SKM-1 treated with dmso at 0.1 percent for 144 hours (cell line): ENCODE data around the gene PDCD6IP.
"Not testable (repeated sequence)": the region's sequence is repeated elsewhere in the genome, so short reads cannot be mapped to it uniquely, and the experiment has no call there.

Experiments used
- DNase-seq: peaks from one replicate; lab custom pipeline; 2025; ENCODE audit not compliant: unreplicated experiment; lab: John Stamatoyannopoulos, UW

PDCD6IP gene, protein sequence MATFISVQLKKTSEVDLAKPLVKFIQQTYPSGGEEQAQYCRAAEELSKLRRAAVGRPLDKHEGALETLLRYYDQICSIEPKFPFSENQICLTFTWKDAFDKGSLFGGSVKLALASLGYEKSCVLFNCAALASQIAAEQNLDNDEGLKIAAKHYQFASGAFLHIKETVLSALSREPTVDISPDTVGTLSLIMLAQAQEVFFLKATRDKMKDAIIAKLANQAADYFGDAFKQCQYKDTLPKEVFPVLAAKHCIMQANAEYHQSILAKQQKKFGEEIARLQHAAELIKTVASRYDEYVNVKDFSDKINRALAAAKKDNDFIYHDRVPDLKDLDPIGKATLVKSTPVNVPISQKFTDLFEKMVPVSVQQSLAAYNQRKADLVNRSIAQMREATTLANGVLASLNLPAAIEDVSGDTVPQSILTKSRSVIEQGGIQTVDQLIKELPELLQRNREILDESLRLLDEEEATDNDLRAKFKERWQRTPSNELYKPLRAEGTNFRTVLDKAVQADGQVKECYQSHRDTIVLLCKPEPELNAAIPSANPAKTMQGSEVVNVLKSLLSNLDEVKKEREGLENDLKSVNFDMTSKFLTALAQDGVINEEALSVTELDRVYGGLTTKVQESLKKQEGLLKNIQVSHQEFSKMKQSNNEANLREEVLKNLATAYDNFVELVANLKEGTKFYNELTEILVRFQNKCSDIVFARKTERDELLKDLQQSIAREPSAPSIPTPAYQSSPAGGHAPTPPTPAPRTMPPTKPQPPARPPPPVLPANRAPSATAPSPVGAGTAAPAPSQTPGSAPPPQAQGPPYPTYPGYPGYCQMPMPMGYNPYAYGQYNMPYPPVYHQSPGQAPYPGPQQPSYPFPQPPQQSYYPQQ

DNA sequence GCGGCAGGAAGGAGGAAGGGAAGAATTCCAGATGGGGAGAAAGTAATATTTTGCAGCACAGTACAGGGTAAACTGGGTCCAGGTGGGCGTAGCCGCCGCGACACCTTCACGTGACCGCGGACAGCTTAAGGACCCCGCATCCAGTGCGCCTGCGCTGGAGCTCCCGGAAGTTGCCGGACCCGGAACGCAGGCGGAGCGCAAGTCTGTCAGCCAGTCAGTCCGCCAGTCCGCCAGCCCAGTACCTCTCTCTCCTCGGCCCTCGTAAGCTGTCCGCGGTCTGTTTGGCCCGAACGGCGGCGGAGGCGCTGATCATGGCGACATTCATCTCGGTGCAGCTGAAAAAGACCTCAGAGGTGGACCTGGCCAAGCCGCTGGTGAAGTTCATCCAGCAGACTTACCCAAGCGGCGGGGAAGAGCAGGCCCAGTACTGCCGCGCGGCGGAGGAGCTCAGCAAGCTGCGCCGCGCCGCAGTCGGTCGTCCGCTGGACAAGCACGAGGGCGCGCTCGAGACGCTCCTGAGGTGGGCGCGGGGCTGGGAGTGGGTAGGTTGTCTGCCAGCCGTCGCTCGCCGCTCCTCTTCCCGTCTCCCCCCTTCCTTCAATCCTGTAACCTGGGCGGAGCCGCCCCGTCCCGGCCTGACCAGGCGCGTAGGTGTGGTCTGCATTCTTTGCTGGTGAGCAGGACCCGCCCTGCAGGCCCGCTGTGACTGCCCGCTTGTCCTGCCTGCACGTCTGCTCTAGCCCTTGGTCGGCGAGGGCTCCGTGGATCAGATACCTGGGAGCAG lies at the start of gene PDCD6IP:
Gene PDCD6IP (plus strand): TSS at position 213 of the 784 bp plus-strand sequence. CDS start 99 bp downstream, at position 312.
- peak; percentile 79 for DNase-seq

DNA sequence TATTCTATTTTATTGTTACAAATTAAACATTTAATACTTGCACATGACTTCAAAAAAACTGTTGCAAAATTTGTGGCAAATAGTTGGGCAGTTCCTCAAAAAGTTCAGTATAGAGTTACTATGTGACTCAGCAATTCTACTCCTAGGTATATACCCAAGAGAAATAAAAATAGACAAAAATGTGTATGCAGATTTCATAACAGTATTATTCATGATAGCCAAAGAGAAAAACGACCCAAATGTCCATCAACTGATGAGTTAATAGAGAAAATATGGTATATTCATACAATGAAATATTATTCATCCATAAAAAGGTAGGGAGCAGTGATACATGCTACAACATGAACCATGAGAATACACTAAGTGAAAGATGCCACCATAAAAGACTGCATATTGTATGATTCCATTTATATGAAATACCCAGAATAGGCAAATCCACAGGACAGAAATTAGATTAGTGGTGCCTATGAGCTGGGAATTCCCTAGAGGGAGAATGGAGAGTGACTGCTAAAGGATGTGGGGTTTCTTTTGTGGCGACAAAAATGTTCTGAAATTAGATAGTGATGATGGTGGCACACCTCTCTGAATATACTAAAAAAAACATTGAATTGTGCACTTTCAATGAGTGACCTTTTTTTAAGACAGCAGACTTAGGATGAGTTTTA lies 48.8 kb upstream of the PDCD6IP start:
- peak; percentile 86 for DNase-seq

DNA sequence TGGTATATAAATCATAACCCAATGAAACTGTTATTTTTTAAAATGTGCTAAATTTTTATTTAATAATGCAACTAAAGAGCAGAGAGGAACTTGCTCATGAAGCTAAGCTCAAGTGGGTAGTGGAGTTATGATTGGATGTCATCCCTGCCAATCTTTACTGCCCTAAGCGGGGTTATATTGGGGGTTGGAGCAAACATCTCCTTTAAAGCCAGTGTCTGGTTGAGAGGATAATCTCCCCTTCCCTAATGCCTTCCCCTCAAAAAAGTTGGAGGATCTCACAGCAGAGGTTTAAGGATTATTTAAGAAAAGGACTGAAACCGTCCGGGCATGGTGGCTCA lies 48.2 kb upstream of the PDCD6IP start:
- DNase-seq, result no peak

DNA sequence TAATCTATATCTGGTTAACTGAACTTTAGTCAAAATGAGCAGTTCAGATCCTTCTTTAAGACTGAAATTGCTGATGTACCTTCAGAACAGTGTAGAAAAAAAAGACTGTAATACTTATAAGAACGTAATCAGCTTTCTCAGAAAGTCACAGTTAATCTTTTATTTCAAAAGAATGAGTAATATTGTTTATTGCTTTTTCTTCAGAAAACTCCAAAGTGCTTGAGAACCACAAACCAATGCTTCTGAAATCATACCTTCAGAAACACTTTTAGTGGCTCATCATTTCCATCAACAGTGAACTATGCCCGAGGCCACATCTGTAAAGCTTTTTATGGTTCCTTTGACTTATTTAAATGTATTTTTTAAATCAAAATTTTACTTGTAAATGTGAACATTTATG lies 47.1 kb upstream of the PDCD6IP start:
- no peak for DNase-seq

DNA sequence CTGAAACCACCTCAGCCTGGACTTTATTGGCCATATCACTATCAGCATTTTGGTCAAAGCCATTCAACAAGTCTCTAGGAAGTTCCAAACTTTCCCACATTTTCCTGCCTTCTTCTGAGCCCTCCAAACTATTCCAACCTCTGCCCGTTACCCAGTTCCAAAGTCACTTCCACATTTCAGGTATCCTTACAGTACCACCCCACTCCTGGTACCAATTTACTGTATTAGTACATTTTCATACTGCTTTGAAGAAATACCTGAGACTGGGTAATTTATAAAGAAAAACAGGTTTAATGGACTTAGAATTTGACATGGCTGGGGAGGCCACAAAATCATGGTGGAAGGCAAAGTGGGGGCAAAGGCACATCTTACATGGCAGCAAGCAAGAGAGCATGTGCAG lies 44.0 kb upstream of the PDCD6IP start:
- not testable (repeated sequence) for DNase-seq

DNA sequence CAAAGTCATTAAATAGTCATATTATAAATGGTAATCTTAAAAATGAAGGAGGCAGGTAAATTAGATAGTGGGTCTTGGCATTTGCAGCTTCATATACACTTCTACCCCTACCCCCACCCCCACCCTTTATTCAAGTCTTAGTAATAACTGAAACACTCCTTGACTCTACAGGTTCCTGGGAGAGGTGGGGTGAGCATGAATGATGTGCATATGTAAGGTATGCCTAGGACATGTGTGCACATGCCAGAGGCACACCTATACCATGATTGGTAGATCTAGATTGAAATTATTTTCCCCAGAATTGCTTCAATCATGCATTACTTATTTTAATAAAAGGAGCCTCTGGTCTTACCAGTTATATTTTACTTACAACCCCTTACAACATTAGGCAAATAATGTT lies 40.1 kb upstream of the PDCD6IP start:
- DNase-seq, result no peak

DNA sequence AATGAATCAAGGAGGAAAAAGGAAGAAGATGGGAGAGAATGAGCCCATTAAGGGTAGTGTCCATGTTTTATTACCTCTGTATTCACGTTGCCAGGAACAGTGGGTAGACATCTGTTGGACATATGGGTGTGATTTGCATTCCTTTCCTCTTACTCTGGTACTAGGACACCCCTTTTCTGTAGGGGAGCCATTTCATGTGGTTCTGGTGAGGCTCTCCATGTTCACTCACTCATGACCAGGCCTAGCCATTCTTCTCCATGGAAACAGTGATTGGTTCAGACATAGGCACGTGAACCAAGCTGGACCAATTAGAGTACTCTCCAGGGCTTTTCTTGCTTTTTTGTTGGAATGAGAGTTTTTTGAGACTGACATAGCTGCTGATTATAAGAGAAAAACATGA lies 39.6 kb upstream of the PDCD6IP start:
- no peak for DNase-seq

DNA sequence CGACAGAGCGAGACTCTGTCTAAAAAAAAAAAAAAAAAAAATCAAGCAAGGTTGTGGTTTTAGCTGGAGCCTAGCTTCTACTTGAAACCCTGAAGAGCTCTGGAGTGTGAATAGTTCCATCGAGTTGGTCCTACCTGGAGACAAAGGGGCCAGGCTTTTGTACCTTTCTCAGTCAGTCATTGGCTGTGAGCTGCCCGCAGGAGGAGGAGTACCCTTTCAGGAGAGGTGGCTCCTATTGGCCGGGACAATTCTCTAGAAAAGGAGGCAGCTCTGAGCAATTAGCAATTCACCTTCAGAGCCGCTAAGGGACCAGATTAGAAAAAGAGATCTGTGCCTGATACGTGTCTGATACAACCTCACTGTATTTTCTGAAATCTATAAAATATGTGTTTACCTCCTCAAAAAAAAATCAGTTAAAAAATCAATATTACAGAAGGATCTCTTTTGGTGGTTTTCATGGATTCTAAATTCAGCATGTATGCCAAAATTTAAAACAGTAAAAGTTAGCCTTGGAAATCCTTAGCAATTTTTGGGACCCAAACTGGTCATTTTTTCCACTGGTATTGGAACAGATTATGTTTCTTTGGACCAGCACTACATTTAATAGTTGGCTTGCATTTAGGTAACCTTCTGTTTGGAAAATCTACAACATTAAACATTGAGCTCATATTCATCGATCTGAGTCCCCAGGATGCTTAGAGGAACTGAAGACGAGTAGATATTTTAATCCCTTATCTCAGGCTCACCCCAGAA lies 29.7 kb upstream of the PDCD6IP start:
- no peak for DNase-seq

DNA sequence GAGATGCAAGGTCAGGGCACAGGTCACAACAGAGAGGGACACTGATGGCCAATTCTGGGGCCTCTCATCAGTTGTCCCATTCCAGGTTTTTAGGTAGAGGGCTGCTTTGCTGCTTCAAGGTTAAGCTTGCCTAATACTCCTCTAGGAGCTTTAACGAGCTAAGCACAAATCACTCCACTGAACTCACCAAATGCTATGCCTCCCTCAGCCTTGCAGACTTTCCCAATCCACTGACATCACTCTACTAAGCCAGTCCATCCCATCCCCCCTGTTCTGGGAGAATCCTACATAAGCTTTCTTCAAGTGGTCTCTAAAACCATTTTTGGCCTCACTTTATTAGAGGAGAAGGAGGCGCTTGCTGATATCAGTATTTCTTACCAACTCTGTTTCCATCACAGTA lies 24.8 kb upstream of the PDCD6IP start:
- no peak for DNase-seq

DNA sequence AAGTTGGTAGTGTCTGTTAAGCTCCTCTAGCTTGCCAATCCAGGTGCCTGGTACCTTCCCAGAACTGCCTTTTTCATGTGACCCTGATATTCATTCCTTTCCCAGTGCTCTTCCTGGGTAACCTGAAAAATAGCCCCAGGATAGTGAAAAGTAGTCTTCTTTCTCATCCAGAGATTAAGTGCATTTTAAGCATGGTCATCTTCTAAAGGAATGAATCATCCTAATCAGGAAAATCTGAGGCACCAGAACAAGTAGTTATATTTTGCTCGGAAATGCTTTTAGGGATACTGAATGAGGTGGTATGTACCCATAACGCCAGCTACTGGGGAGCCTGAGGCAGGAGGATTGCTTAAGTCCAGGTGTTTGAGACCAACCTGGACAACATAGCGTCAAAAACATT lies 23.1 kb upstream of the PDCD6IP start:
- DNase-seq, result no peak

DNA sequence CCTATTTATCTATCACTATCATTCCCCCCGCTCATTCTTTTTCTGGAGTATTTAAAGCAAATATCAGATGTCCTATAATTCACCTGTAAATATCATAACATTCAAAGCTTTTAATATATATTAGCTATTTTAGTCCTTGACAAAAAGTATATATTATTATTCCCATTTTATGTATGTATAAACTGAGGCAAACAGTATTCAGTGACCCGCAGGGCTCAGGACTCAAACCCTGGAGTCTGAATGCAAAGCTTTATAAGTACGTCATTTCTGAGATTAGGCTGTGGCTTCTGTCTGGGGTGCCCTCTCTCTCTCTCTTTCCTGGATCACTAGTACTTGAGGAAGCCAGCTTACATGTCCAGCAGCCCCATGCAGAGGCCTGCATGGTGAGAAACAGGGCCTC lies 20.4 kb upstream of the PDCD6IP start:
- no peak for DNase-seq

DNA sequence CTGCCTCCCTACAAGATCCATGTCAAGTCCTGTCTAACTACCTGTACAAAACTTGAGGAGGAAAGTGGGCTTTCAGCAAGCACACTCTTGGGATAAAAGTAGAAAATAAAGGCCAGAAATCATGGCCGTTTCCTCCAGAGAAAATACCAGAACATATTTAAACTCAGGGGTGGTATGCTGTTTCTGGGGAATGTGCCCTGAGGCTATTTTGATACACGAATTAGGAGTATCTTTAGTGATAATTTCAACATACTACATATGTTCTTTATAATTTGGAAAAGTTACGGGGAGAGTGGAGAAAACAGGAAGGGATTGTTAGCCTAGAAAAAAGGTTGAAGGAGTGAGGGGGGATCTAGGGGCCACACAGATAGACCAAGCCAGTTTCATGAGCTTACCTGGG lies 18.7 kb upstream of the PDCD6IP start:
- no peak for DNase-seq

DNA sequence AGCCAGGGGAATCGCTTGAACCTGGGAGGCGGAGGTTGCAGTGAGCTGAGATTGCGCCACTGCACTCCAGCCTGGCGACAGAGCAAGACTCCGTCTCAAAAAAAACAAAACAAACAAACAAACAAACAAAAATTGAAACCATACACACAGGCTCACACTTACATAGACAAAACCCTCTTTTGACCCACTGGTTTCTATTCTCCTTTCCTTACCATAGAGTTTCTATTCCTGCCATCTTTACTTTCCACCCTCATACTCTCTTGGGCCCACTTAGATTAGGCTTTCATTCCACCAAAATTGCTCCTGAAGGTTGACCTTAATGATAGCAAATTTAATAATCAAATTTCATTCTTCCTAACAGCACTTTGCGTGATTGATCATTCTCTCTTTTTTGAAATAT lies 17.0 kb upstream of the PDCD6IP start:
- DNase-seq, result not testable (repeated sequence)

DNA sequence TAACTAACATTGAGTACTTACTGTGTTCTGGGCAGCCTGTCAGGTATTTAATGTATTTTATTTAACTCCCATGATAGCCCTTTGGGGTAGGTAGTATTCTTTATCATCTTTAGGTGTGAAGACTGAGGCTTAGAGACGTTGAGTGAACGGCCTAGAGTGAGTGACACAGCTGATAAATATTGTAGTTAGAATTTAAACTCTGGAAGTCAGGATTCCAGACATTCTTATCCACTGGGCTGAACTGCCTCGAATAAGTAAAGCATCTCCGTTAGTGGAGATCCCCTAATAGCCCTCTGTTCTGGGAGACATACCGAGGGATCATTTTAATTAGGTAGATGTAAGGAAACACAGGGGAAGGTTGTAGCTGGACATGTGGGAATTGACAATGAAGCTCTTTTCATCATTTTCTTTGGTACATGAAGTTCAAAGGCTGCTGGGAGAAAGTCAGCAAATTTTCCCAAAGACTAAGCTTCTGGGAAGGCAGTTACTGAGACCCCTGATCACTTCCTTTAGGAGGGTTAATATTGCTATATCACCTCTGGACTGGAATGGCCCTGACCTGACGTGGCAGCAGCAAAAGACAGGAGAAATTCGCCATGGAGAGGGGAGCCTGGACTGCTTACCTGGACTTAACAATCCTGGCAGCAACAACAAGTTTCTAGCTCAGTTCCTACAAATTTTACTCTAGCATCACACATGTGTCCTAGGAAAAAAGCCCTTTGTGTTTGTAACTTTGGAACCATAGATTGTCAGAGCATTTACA lies 11.7 kb upstream of the PDCD6IP start:
- no peak for DNase-seq

DNA sequence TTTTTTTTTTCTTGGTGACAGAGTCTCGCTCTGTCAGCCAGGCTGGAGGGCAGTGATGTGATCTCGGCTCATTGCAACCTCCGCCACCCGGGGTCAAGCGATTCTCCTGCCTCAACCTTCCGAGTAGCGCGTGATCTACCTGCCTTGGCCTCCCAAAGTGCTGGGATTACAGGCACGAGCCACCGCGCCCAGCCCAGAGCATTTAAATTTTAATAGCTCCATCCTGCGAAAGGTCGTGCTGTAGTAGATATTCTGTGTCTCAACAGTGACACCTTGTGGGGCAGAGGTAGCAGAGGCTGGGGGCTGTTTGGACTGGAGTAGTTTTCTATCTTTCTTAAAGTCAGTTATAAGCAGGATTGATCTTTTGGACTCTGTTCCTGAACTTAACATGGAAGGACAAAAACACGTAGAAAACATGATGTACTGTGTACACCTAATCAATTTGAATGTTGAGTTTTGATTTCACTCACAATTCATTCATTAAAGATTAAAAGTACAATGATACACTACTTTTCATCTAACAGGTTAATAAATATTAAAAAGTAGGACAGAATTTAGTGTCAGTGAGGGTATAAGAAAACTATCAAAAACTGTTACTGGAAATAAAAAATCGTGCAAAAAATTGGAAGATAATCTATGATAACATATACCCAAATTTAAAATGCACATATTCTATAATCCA lies 11.0 kb upstream of the PDCD6IP start:
- peak; percentile 60 for DNase-seq

DNA sequence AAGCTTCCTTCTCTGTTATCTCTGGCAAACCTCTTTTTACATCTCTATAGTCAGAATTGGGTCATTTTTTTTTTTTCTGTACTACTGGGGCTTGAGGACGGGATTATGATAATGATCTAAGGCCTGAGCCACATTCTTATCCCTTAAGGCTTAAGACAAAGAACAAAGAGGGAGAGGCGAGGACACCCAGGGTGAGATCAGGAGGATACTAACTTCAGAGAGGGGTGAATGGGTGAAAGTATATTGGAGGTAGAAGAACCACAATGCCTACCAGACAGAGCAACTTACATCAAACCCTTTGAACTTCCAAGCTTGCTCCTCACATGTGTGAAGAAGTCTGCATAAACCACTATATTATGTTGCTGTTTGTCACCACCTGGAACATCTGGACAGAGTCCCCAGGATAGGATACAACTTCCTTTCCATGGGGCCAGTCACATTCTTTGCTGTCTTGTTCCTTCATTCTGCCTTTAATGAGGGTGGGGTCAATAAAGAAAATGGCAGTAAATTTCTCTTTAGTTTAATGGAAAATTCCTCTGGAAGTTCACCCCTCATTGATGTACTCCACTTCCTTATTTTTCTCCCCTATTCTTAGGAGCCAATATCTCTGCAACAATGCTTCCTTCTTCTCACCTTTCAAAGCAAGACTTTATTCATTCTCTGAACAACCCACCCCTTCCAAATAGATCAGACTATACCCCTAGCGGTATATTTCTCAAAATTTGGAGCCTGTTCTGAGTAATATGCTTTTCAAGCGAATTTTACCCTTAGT lies 9.1 kb upstream of the PDCD6IP start:
- no peak for DNase-seq

DNA sequence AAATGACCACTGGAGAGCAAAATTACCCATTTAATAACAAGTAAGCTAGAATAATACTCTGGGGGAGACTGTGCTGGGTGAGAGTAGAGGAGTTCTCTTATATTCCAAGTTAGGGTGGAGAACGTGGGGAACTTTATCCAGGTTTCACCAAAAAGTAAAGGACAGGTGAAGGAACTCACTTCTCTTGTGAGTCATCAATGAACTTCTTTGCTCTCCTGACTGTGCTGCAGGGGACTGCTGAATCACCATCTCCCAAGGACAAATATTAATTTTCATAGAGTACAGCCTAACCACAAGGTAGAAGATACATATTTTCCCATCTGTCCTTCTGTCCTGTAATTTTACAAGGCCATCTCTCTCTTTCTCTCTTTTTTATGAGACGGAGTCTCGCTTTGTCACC lies 8.3 kb upstream of the PDCD6IP start:
- DNase-seq, result no peak

DNA sequence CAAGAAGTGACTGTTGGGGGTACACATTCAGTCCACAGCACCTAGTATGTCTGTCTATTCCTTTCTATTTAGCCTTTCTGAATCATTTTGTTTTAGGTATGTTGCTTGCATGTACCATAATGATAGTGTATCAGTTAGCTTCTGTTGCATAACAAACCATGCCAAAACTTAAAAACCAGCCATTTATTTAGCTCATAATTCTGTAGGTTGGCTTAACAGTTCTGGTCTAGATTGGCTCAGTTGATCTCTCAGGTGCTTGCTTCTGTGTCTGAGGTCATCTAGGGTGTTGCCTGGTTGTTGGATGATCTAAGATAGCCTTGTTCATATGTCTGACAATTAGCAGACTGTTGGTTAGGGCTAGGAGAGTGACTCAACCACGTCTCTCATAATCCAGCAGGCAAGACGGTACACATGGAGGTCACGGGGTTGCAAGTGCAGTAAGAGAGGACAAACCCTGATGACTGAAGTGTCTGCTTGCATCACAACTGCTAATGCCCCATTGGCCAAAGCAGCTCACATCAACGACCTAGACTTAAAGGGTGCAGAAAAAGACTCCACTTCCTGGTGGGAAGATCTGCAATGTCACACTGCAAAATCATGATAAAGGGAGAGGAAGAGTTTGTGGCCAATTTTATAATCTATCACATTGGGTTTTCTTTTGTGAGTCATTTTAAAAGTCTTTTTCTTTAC lies 6.8 kb upstream of the PDCD6IP start:
- peak; percentile 90 for DNase-seq
